Endothelial cell (in vitro differentiated cells): ENCODE data around the gene HTR1D. TPM values are rescaled to one million over a fixed set of nuclear protein-coding genes. Genes with fewer than 3 reads are reported as not detected.
"Not testable (repeated sequence)": the region's sequence is repeated elsewhere in the genome, so short reads cannot be mapped to it uniquely, and the experiment has no call there.

Source experiments
- DNase-seq: peaks from one replicate; pipeline ENCODE4 v3.0.0; 2021; ENCODE audit warnings: low spot score
- H3K27ac Mint-ChIP-seq: one replicate; pipeline ENCODE4 v1.8.0; 2021; ENCODE audit warnings: mixed read lengths, inconsistent platforms; ENCODE audit not compliant: unreplicated experiment
- H3K27me3 Mint-ChIP-seq: one replicate; pipeline ENCODE4 v1.8.0; 2021; ENCODE audit warnings: mild to moderate bottlenecking, moderate library complexity, mixed read lengths, inconsistent platforms; ENCODE audit not compliant: unreplicated experiment
- H3K36me3 Mint-ChIP-seq: one replicate; pipeline ENCODE4 v1.8.0; 2021; ENCODE audit warnings: mild to moderate bottlenecking, low read depth, mixed read lengths, inconsistent platforms; ENCODE audit not compliant: unreplicated experiment
- H3K4me1 Mint-ChIP-seq: one replicate; pipeline ENCODE4 v1.8.0; 2021; ENCODE audit warnings: mild to moderate bottlenecking, mixed read lengths, inconsistent platforms; ENCODE audit not compliant: unreplicated experiment
- H3K4me3 Mint-ChIP-seq: one replicate; pipeline ENCODE4 v1.8.0; 2021; ENCODE audit warnings: mild to moderate bottlenecking, mixed read lengths, inconsistent platforms; ENCODE audit not compliant: unreplicated experiment
- H3K9me3 Mint-ChIP-seq: one replicate; pipeline ENCODE4 v1.8.0; 2021; ENCODE audit warnings: mixed read lengths, inconsistent platforms; ENCODE audit not compliant: unreplicated experiment
- total RNA-seq: library from RNA; stranded (reverse); fragmentation: NEBNext Ultra II Directional; extraction: Animal tissue kit (Norgen Biotek cat#: 25700); gene quantifications from one replicate; pipeline ENCODE4 v1.2.1, GENCODE V29; 2021; ENCODE audit not compliant: unreplicated experiment
- TF ChIP-seq, protein P1 (sequence below): fragments of 200-600 bp; sonication (generic); IDR thresholded peaks from one replicate; pipeline ENCODE4 v1.5.0; 2021; ENCODE audit warnings: antibody characterized with exemption; ENCODE audit not compliant: unreplicated experiment

Gene HTR1D
- total RNA-seq, 1 donor from 2014 or later: 0.54 TPM

DNA sequence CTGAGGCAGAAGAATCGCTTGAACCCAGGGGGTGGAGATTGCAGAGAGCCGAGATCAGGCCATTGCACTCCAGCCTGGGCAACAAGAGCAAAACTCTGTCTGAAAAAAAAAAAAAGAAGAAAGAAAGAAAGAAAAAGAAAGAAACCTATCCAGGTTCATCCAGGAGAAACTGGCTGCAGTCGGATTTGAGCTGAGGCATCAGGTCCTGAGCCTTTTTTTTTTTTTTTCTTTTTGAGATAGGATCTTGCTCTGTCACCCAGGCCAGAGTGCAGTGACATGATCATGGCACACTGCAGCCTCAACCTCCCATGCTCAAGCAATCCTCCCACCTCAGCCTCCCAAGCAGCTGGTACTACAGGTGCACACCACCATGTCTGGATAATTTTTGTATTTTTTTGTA, 26.1 kb downstream of the HTR1D start:
- no peak for DNase-seq
- H3K4me1 Mint-ChIP-seq: peaks cover 5% of the 10 kb centered on the region
- no peaks in the 10 kb centered on the region for H3K36me3 Mint-ChIP-seq
- H3K27me3 Mint-ChIP-seq: peaks cover 2% of the 10 kb centered on the region
- no peak overlapping the region for H3K27ac Mint-ChIP-seq
- no peak overlapping the region for H3K4me3 Mint-ChIP-seq
- TF ChIP-seq, protein P1, sequence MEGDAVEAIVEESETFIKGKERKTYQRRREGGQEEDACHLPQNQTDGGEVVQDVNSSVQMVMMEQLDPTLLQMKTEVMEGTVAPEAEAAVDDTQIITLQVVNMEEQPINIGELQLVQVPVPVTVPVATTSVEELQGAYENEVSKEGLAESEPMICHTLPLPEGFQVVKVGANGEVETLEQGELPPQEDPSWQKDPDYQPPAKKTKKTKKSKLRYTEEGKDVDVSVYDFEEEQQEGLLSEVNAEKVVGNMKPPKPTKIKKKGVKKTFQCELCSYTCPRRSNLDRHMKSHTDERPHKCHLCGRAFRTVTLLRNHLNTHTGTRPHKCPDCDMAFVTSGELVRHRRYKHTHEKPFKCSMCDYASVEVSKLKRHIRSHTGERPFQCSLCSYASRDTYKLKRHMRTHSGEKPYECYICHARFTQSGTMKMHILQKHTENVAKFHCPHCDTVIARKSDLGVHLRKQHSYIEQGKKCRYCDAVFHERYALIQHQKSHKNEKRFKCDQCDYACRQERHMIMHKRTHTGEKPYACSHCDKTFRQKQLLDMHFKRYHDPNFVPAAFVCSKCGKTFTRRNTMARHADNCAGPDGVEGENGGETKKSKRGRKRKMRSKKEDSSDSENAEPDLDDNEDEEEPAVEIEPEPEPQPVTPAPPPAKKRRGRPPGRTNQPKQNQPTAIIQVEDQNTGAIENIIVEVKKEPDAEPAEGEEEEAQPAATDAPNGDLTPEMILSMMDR: no peak
- no peaks in the 10 kb centered on the region for H3K9me3 Mint-ChIP-seq

- not testable (repeated sequence) for H3K4me1 Mint-ChIP-seq, DNase-seq, H3K27ac Mint-ChIP-seq
Observed at GRCh38 chr1:23188936-23189452, 28.3 kb downstream of the HTR1D start.

GRCh38 chr1:23188434-23188884, 28.8 kb downstream of the HTR1D start:
- Mint-ChIP-seq H3K4me3 (no peak overlapping the region), H3K4me1 (no peaks in the 10 kb centered on the region), H3K36me3 (no peaks in the 10 kb centered on the region), H3K9me3 (no peaks in the 10 kb centered on the region), H3K27ac (no peak overlapping the region), H3K27me3 (peaks cover 2% of the 10 kb centered on the region)
- TF ChIP-seq, protein P1: no peak
- no peak for DNase-seq

More at GRCh38 chr1:23188936-23189452, 28.3 kb downstream of the HTR1D start:
- not testable (repeated sequence) for H3K27me3 Mint-ChIP-seq, H3K9me3 Mint-ChIP-seq, H3K4me3 Mint-ChIP-seq, H3K36me3 Mint-ChIP-seq

GRCh38 chr1:23187637-23188036, 29.7 kb downstream of the HTR1D start:
- H3K27ac Mint-ChIP-seq: no peak overlapping the region
- H3K27me3 Mint-ChIP-seq: peaks cover 6% of the 10 kb centered on the region
- no peak overlapping the region for H3K4me3 Mint-ChIP-seq
- no peaks in the 10 kb centered on the region for H3K9me3 Mint-ChIP-seq
- DNase-seq: no peak
- H3K36me3 Mint-ChIP-seq: no peaks in the 10 kb centered on the region
- H3K4me1 Mint-ChIP-seq: no peaks in the 10 kb centered on the region
- TF ChIP-seq, protein P1: no peak

DNA sequence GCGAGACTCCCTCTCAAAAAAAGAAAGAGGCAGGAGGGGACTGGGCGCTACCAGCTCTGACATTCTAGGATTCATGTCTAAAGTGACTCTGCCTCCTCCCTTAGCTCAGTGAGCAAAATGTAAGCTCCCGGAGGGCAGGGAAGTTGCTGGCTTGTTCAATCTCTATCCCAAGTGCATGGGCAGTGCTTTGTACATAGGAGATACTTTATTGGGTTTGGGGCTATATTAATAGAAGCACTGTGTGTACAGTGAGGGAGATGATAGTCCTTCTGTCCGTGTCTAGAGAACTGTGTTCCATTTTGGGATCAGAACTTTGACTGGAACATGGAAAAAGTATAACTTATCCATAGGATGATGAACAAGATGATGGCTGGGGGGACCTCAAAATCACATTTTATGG, 31.9 kb downstream of the HTR1D start:
- DNase-seq: no peak
- H3K4me3 Mint-ChIP-seq: no peak overlapping the region
- H3K9me3 Mint-ChIP-seq: no peaks in the 10 kb centered on the region
- H3K27ac Mint-ChIP-seq: no peak overlapping the region
- H3K27me3 Mint-ChIP-seq: peaks cover 6% of the 10 kb centered on the region
- H3K4me1 Mint-ChIP-seq: no peaks in the 10 kb centered on the region
- TF ChIP-seq, protein P1: no peak
- no peaks in the 10 kb centered on the region for H3K36me3 Mint-ChIP-seq
